GM21529 (cell line): Measurements from ENCODE around the gene ST3GAL2.
A peak's percentile ranks its signal among the peaks of the same experiment; 100 is the strongest.
"Not testable (repeated sequence)": the region's sequence is repeated elsewhere in the genome, so short reads cannot be mapped to it uniquely, and the experiment has no call there.

Experiments
- ATAC-seq: cut with Tn5 transposase; IDR thresholded peaks from one replicate; pipeline ENCODE4 v1.9.1; 2021; ENCODE audit not compliant: unreplicated experiment

ST3GAL2 gene

GRCh38 chr16:70388006-70388680 lies 50.8 kb downstream of the ST3GAL2 start:
- no peak for ATAC-seq

- ATAC-seq = not testable (repeated sequence)
These were observed 52.5 kb downstream of the ST3GAL2 start for GRCh38 chr16:70386289-70386986.

- ATAC-seq = no peak
These were observed 55.4 kb downstream of the ST3GAL2 start for GRCh38 chr16:70383421-70383960.

GRCh38 chr16:70381604-70382342 lies 57.1 kb downstream of the ST3GAL2 start:
- ATAC-seq = no peak

- ATAC-seq = peak; percentile 84
These were observed 57.8 kb downstream of the ST3GAL2 start for GRCh38 chr16:70380919-70381603.

- peak; percentile 24 for ATAC-seq
These were observed 58.5 kb downstream of the ST3GAL2 start for GRCh38 chr16:70380248-70380918.

- no peak for ATAC-seq
These were observed 59.9 kb downstream of the ST3GAL2 start for GRCh38 chr16:70378869-70379493.

- ATAC-seq = no peak
These were observed 61.1 kb downstream of the ST3GAL2 start for GRCh38 chr16:70377782-70378181.

- no peak for ATAC-seq
These were observed 63.0 kb downstream of the ST3GAL2 start for GRCh38 chr16:70375636-70376611.

GRCh38 chr16:70374213-70374612 lies 64.7 kb downstream of the ST3GAL2 start:
- ATAC-seq = no peak

- no peak for ATAC-seq
These were observed 65.8 kb downstream of the ST3GAL2 start for GRCh38 chr16:70372921-70373728.

GRCh38 chr16:70370924-70371323 lies 68.0 kb downstream of the ST3GAL2 start:
- ATAC-seq = no peak

GRCh38 chr16:70370145-70370544 lies 68.8 kb downstream of the ST3GAL2 start:
- not testable (repeated sequence) for ATAC-seq

GRCh38 chr16:70364399-70364798 lies 74.5 kb downstream of the ST3GAL2 start:
- no peak for ATAC-seq

GRCh38 chr16:70359552-70359951 lies 79.3 kb downstream of the ST3GAL2 start:
- ATAC-seq = no peak

GRCh38 chr16:70349783-70350182 lies 89.1 kb downstream of the ST3GAL2 start:
- ATAC-seq = no peak

- no peak for ATAC-seq
These were observed 89.9 kb downstream of the ST3GAL2 start for GRCh38 chr16:70348991-70349390.

- no peak for ATAC-seq
These were observed 93.1 kb downstream of the ST3GAL2 start for GRCh38 chr16:70345840-70346239.
